Smooth muscle cell (in vitro differentiated cells): ENCODE results near the gene B4GALT6. TPM values are rescaled to one million over a fixed set of nuclear protein-coding genes. Genes with fewer than 3 reads are reported as not detected.

Source experiments
- DNase-seq: peaks from one replicate; lab custom pipeline; 2025; ENCODE audit not compliant: unreplicated experiment; lab: John Stamatoyannopoulos, UW
- H2AFZ ChIP-seq: fragments of 200-600 bp; sonication (generic); 2 replicates; pipeline ENCODE4 v1.6.0; 2016; ENCODE audit warnings: antibody characterized with exemption, low read depth, mild to moderate bottlenecking
- H3F3A ChIP-seq: fragments of 200-600 bp; sonication (generic); 2 replicates; pipeline ENCODE4 v1.6.0; 2017; ENCODE audit warnings: antibody characterized with exemption, low read depth
- H3K27ac ChIP-seq: fragments of 200-600 bp; sonication (generic); 2 replicates; pipeline ENCODE4 v1.5.1; 2016; ENCODE audit warnings: low read depth, mild to moderate bottlenecking
- H3K27me3 ChIP-seq: fragments of 200-600 bp; sonication (generic); 2 replicates; pipeline ENCODE4 v1.6.1; 2016; ENCODE audit warnings: low read depth, mild to moderate bottlenecking
- H3K36me3 ChIP-seq: fragments of 200-600 bp; sonication (generic); 2 replicates; pipeline ENCODE4 v1.5.1; 2016; ENCODE audit warnings: low read depth
- H3K4me1 ChIP-seq: fragments of 200-600 bp; sonication (generic); 2 replicates; pipeline ENCODE4 v1.5.1; 2016; ENCODE audit warnings: low read depth
- H3K4me2 ChIP-seq: fragments of 200-600 bp; sonication (generic); 2 replicates; pipeline ENCODE4 v1.6.0; 2016; ENCODE audit warnings: mild to moderate bottlenecking
- H3K4me3 ChIP-seq: fragments of 200-600 bp; sonication (generic); 2 replicates; pipeline ENCODE4 v1.5.1; 2016; ENCODE audit warnings: mild to moderate bottlenecking
- H3K79me2 ChIP-seq: fragments of 200-600 bp; sonication (generic); 2 replicates; pipeline ENCODE4 v1.6.0; 2016; ENCODE audit warnings: low read depth, mild to moderate bottlenecking
- H3K9ac ChIP-seq: fragments of 200-600 bp; sonication (generic); 2 replicates; pipeline ENCODE4 v1.6.0; 2016; ENCODE audit warnings: low read depth
- H3K9me3 ChIP-seq: fragments of 200-600 bp; sonication (generic); replicated peaks from 2 replicates; pipeline ENCODE4 v1.5.1; 2016; ENCODE audit warnings: low read depth
- H4K20me1 ChIP-seq: fragments of 200-600 bp; sonication (generic); 2 replicates; pipeline ENCODE4 v1.6.0; 2016; ENCODE audit warnings: low read depth
- WGBS: methylation state at CpG from one replicate; pipeline ENCODE4 v1.1.7; 2016; ENCODE audit warnings: low lambda C conversion rate; 5-methylcytosine and 5-hydroxymethylcytosine counted together
- polyA plus RNA-seq: library from polyadenylated mRNA; unstranded; fragments of >200 nt; fragmentation: Nextera tagmentation; extraction: Ambion mirVana; gene quantifications from 2 replicates; pipeline ENCODE4 v1.2.1, GENCODE V29; 2016
- total RNA-seq: library from RNA; depleted of rRNA; stranded (reverse); fragments of >200 nt; gene quantifications from 2 replicates; pipeline ENCODE4 v1.2.3, GENCODE V29; 2014
- TF ChIP-seq, protein P1 (sequence below): fragments of 200-600 bp; sonication (generic); IDR thresholded peaks from 2 replicates; pipeline ENCODE4 v1.5.1; 2017; ENCODE audit warnings: borderline replicate concordance, mild to moderate bottlenecking, antibody characterized with exemption; ENCODE audit not compliant: insufficient read depth, poor library complexity, severe bottlenecking

The B4GALT6 gene
- total and polyA plus RNA-seq, 2 experiments from 2014 or later: 4.0 to 15.1 TPM

DNA sequence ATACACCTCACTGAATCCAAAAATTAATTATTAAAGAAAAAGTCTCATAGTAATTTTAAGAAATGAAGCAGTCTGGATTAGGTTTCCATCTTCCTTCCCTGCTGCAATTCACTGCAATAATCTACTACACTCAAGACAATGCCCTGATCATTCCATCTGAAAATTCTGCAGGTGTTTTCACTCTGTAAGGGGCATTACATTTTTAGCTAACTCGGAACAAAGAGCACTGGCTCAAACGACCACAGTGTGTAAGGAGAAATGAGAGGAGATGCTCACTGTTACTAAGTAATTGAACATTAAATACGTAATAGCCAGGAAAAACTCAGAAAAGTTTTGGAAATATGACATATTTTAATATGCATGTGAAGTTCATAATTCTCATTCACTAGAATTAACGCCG lies 1.3 kb downstream of the B4GALT6 start:
- peak overlapping the region; percentile 100 for H3K4me2 ChIP-seq
- H3K36me3 ChIP-seq: no peaks in the 10 kb centered on the region
- 50% methylated on average over 5 of the region's 5 CpGs for WGBS
- peaks cover 36% of the 10 kb centered on the region for H3K4me1 ChIP-seq
- TF ChIP-seq, protein P1, sequence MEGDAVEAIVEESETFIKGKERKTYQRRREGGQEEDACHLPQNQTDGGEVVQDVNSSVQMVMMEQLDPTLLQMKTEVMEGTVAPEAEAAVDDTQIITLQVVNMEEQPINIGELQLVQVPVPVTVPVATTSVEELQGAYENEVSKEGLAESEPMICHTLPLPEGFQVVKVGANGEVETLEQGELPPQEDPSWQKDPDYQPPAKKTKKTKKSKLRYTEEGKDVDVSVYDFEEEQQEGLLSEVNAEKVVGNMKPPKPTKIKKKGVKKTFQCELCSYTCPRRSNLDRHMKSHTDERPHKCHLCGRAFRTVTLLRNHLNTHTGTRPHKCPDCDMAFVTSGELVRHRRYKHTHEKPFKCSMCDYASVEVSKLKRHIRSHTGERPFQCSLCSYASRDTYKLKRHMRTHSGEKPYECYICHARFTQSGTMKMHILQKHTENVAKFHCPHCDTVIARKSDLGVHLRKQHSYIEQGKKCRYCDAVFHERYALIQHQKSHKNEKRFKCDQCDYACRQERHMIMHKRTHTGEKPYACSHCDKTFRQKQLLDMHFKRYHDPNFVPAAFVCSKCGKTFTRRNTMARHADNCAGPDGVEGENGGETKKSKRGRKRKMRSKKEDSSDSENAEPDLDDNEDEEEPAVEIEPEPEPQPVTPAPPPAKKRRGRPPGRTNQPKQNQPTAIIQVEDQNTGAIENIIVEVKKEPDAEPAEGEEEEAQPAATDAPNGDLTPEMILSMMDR: no peak
- no peaks in the 10 kb centered on the region for H4K20me1 ChIP-seq
- H3K4me3 ChIP-seq: peak overlapping the region; percentile 87
- peaks cover 14% of the 10 kb centered on the region for H3F3A ChIP-seq
- H3K9me3 ChIP-seq: no peaks in the 10 kb centered on the region
- no peak overlapping the region for H3K27ac ChIP-seq
- peaks cover 25% of the 10 kb centered on the region for H3K79me2 ChIP-seq
- no peak overlapping the region for H3K9ac ChIP-seq
- no peak overlapping the region for H2AFZ ChIP-seq
- no peaks in the 10 kb centered on the region for H3K27me3 ChIP-seq
- no peak for DNase-seq

DNA sequence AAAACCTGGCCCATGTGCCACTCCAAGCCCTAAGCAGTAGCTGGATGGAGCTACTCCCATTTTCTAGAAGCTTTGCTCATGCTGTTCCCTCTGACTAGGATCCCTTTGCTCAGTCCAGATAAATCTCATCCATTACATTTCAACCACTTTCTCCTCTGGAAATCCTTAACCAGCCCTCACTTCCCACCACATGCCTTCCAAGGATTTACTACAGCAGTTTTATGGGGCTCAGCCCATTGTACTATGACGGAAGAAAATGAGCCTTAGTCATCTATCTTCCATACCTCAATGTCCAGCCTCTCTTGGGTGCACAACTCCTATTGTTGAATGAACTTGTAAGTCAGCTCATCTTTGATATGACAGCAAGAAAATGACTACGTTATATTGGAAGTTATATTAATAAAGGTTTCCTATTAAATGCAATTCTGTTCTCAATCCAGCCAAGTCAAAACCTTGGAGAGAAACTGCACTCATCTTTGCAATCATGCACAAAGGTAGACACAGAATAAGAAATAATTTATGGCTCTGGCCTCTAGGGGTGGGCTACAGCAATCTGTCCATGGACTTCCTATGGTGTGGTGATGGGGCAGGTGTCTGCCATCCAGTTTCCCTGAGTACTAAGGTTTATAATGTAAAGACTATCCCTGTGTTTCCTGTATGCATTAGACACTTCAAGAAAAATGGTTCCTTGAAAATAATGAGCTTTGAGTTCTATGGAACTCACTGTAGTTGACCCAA lies 3.4 kb downstream of the B4GALT6 start:
- no peaks in the 10 kb centered on the region for H4K20me1 ChIP-seq
- H3K27me3 ChIP-seq: no peaks in the 10 kb centered on the region
- H2AFZ ChIP-seq: no peak overlapping the region
- H3K27ac ChIP-seq: no peak overlapping the region
- no peak overlapping the region for H3K4me3 ChIP-seq
- peaks cover 37% of the 10 kb centered on the region for H3K79me2 ChIP-seq
- DNase-seq: no peak
- no peaks in the 10 kb centered on the region for H3K9me3 ChIP-seq
- no peak overlapping the region for H3K4me2 ChIP-seq
- H3K9ac ChIP-seq: no peak overlapping the region
- TF ChIP-seq, protein P1: peak; percentile 17
- H3K4me1 ChIP-seq: peaks cover 17% of the 10 kb centered on the region
- H3K36me3 ChIP-seq: no peaks in the 10 kb centered on the region
- H3F3A ChIP-seq: peaks cover 6% of the 10 kb centered on the region
- WGBS: 56% methylated on average over 2 of the region's 2 CpGs

DNA sequence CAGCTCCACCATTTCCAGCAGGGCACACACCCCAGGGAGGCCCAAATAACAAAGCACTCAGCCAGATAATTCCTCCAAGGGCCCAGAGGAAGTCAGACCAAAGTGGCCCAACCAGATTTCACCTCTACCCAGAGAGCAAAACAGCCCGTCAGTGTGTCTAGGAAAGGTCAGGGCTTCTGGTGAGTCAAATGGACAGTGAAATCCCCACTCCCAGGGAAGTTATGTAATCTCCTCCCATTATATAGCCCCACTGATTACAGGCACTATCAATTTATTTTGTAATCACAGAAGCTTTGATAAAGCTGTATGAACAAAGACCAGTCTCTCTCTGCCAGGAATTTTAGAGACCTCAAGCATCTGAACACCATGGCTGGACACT lies 4.0 kb downstream of the B4GALT6 start:
- TF ChIP-seq, protein P1: no peak
- WGBS: 42% methylated on average over 1 of the region's 1 CpG
- Histone ChIP-seq H3K27me3 (no peaks in the 10 kb centered on the region), H3K27ac (no peak overlapping the region), H3K79me2 (peaks cover 40% of the 10 kb centered on the region), H3K36me3 (no peaks in the 10 kb centered on the region), H3K4me2 (no peak overlapping the region), H3K9me3 (no peaks in the 10 kb centered on the region), H3K4me1 (peaks cover 12% of the 10 kb centered on the region), H3F3A (peaks cover 3% of the 10 kb centered on the region), H3K4me3 (no peak overlapping the region), H4K20me1 (no peaks in the 10 kb centered on the region), H3K9ac (no peak overlapping the region), H2AFZ (no peak overlapping the region)
- DNase-seq: no peak
